ENCODE data around the gene NUFIP2. TPM values are rescaled to one million over a fixed set of nuclear protein-coding genes. Genes with fewer than 3 reads are reported as not detected.

Gene NUFIP2
- total RNA-seq, 2 experiments from 2014 or later = 49.5 to 56.4 TPM

- ChIA-PET CTCF (interaction anchor here (0.9 to 2.9 kb wide), 7 partner anchors 9 to 135 kb away, joined by 3 to 11 read pairs (median 4); no protein-coding TSS in a partner anchor), POLR2A (interaction anchor here (1.3 to 1.6 kb wide), 2 partner anchors 22 to 139 kb away, joined by 3 to 4 read pairs; no protein-coding TSS in a partner anchor)
- Mint-ChIP-seq H3K4me3 (no peak overlapping the region), H3K36me3 (ENCODE audit: low read depth) (peaks cover 12% of the 10 kb centered on the region), H3K9me3 (no peaks in the 10 kb centered on the region), H3K27me3 (no peaks in the 10 kb centered on the region), H3K27ac (no peak overlapping the region), H3K4me1 (ENCODE audit: low read depth) (peaks cover 6% of the 10 kb centered on the region)
- intact Hi-C loops (cut with micrococcal nuclease) = no loop called here
- DNase-seq (no peak), ATAC-seq (no peak)
- peak; percentile 32 for TF ChIP-seq CTCF (IDR thresholded peaks at IDR 0.05)
These were observed 41.7 kb downstream of the NUFIP2 start for GRCh38 chr17:29252101-29252791.

GRCh38 chr17:29251184-29251583 lies 42.8 kb downstream of the NUFIP2 start:
- ChIA-PET CTCF (interaction anchor here (0.9 to 2.9 kb wide), 7 partner anchors 8 to 134 kb away, joined by 3 to 11 read pairs (median 4); no protein-coding TSS in a partner anchor), POLR2A (interaction anchor here (0.6 to 1.6 kb wide), 3 partner anchors 9 to 544 kb away, joined by 3 read pairs; no protein-coding TSS in a partner anchor)
- Mint-ChIP-seq H3K27ac (no peak overlapping the region), H3K4me3 (no peak overlapping the region), H3K27me3 (no peaks in the 10 kb centered on the region), H3K4me1 (ENCODE audit: low read depth) (no peaks in the 10 kb centered on the region), H3K36me3 (ENCODE audit: low read depth) (peaks cover 7% of the 10 kb centered on the region), H3K9me3 (no peaks in the 10 kb centered on the region)
- TF ChIP-seq CTCF (IDR thresholded peaks at IDR 0.05) = no peak
- intact Hi-C loops (cut with micrococcal nuclease) = no loop called here
- no peak for ATAC-seq
- no peak for DNase-seq

- Mint-ChIP-seq H3K36me3 (ENCODE audit: low read depth) (peaks cover 3% of the 10 kb centered on the region), H3K27me3 (no peaks in the 10 kb centered on the region), H3K4me3 (no peak overlapping the region), H3K27ac (no peak overlapping the region), H3K9me3 (no peaks in the 10 kb centered on the region), H3K4me1 (ENCODE audit: low read depth) (no peaks in the 10 kb centered on the region)
- CTCF ChIA-PET = interaction anchor here (0.8 to 2.9 kb wide), 6 partner anchors 8 to 133 kb away, joined by 3 to 16 read pairs (median 6); no protein-coding TSS in a partner anchor
- no peak for DNase-seq
- intact Hi-C loops (cut with micrococcal nuclease) = no loop called here
- POLR2A ChIA-PET = interaction anchor here (0.6 to 1.6 kb wide), 6 partner anchors 9 to 544 kb away, joined by 3 to 4 read pairs (median 3); no protein-coding TSS in a partner anchor
- TF ChIP-seq CTCF (IDR thresholded peaks at IDR 0.05) = no peak
- ATAC-seq = no peak
These were observed 43.3 kb downstream of the NUFIP2 start for GRCh38 chr17:29250666-29251065.

- no peak overlapping the region for H3K27ac Mint-ChIP-seq
- CTCF ChIA-PET = interaction anchor here (1.4 to 1.9 kb wide), 3 partner anchors 29 to 125 kb away, joined by 4 to 16 read pairs (median 5); no protein-coding TSS in a partner anchor
These were observed 45.1 kb downstream of the NUFIP2 start for GRCh38 chr17:29248845-29249244.

More at GRCh38 chr17:29248845-29249244, 45.1 kb downstream of the NUFIP2 start:
- no peaks in the 10 kb centered on the region for H3K4me1 Mint-ChIP-seq (ENCODE audit: low read depth)
- H3K27me3 Mint-ChIP-seq = no peaks in the 10 kb centered on the region
- no peak overlapping the region for H3K4me3 Mint-ChIP-seq
- POLR2A ChIA-PET = interaction anchor here (1.2 kb wide), 1 partner anchor 34 kb away, joined by 4 read pairs; no protein-coding TSS in a partner anchor
- no peaks in the 10 kb centered on the region for H3K9me3 Mint-ChIP-seq
- DNase-seq (no peak), ATAC-seq (no peak)
- H3K36me3 Mint-ChIP-seq (ENCODE audit: low read depth) = no peaks in the 10 kb centered on the region
- intact Hi-C loops (cut with micrococcal nuclease) = no loop called here
- TF ChIP-seq CTCF (IDR thresholded peaks at IDR 0.05) = no peak
